Measurements from ENCODE around the gene RAB30.
"Not testable (repeated sequence)": the region's sequence is repeated elsewhere in the genome, so short reads cannot be mapped to it uniquely, and the experiment has no call there.

The RAB30 gene

GRCh38 chr11:82969811-82970210 is 101.9 kb downstream of the RAB30 start:
- Histone ChIP-seq H3K4ac (ENCODE audit: low read length) (no peak overlapping the region), H3K27ac (replicated peaks; ENCODE audit: low read length) (no peak overlapping the region), H3K36me3 (replicated peaks in 1 of 2; ENCODE audit: control insufficient read depth in 2 of 2, insufficient read depth in 2 of 2, low read length in 2 of 2) (no peaks in the 10 kb centered on the region), H2BK5ac (ENCODE audit: low read length) (no peak overlapping the region), H2BK12ac (ENCODE audit: low read length) (no peak overlapping the region), H3K9ac (ENCODE audit: low read depth, low read length, poor library complexity) (no peak overlapping the region), H2BK120ac (ENCODE audit: low read depth, low read length) (no peak overlapping the region), H3K23ac (ENCODE audit: low read depth, low read length, poor library complexity) (no peak overlapping the region), H4K91ac (ENCODE audit: low read depth, low read length, poor library complexity) (no peak overlapping the region), H3K4me2 (ENCODE audit: insufficient read depth, low read length, poor library complexity, severe bottlenecking) (no peak overlapping the region), H3K9me3 (replicated peaks in 1 of 2; ENCODE audit: control insufficient read depth in 2 of 2, insufficient read depth in 1 of 2, low read depth in 1 of 2, low read length in 2 of 2) (peaks cover 0 to 2% of the 10 kb centered on the region in 2 donors), H4K8ac (ENCODE audit: low read depth, low read length) (no peak overlapping the region), H3K4me3 (ENCODE audit: low read length in 2 of 2) (no peak overlapping the region), H2AK5ac (ENCODE audit: low read depth, low read length) (no peak overlapping the region), H2BK15ac (ENCODE audit: low read length) (no peak overlapping the region), H3K18ac (ENCODE audit: low read length) (no peak overlapping the region), H3K14ac (ENCODE audit: low read length) (no peak overlapping the region), H3K79me1 (ENCODE audit: low read depth, low read length) (no peaks in the 10 kb centered on the region), H2AFZ (ENCODE audit: low read length) (no peak overlapping the region), H3K4me1 (ENCODE audit: control insufficient read depth in 2 of 2, insufficient read depth in 1 of 2, low read depth in 1 of 2, low read length in 2 of 2) (no peaks in the 10 kb centered on the region), H3K27me3 (ENCODE audit: control insufficient read depth in 3 of 3, insufficient read depth in 3 of 3, low read depth in 1 of 3, low read length in 3 of 3) (no peaks in the 10 kb centered on the region)
- no CpG with 5 or more reads among the region's 4 CpGs for WGBS, 2 donors (ENCODE audit: extremely low coverage in 2 of 2, insufficient read length in 2 of 2, insufficient replicate concordance in 1 of 2)
- no peak for DNase-seq (ENCODE audit: low spot score)

- no peak overlapping the region for H4K8ac ChIP-seq (ENCODE audit: low read depth, low read length)
- WGBS, 2 donors (ENCODE audit: extremely low coverage in 2 of 2, insufficient read length in 2 of 2, insufficient replicate concordance in 1 of 2): no CpG with 5 or more reads among the region's 4 CpGs
Measured at GRCh38 chr11:82967381-82967780, 104.3 kb downstream of the RAB30 start.

DNA sequence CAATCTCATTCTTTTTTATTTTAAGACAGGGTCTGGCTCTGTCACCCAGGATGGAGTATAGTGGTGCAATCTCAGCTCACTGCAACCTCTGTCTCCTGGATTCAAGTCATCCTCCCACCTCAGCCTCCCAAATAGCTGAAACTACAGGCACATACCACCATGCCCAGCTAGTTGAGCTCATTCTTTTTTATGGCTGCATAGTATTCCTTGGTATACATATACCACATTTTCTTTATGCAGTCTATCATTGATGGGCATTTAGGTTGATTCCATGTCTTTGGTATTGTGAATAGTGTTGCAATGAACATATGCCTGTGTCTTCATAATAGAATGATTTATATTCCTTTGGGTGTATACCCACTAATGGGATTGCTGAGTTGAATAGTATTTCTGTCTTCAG is 109.7 kb downstream of the RAB30 start:
- not testable (repeated sequence) for H4K91ac ChIP-seq (ENCODE audit: low read depth, low read length, poor library complexity); H3K4me3 ChIP-seq (ENCODE audit: low read length in 2 of 2); H4K8ac ChIP-seq (ENCODE audit: low read depth, low read length); H2BK12ac ChIP-seq (ENCODE audit: low read length); H2AFZ ChIP-seq (ENCODE audit: low read length); H3K27ac ChIP-seq (replicated peaks; ENCODE audit: low read length); H3K36me3 ChIP-seq (replicated peaks in 1 of 2; ENCODE audit: control insufficient read depth in 2 of 2, insufficient read depth in 2 of 2, low read length in 2 of 2); H2AK5ac ChIP-seq (ENCODE audit: low read depth, low read length); H2BK5ac ChIP-seq (ENCODE audit: low read length); H2BK15ac ChIP-seq (ENCODE audit: low read length); H3K18ac ChIP-seq (ENCODE audit: low read length); H3K9me3 ChIP-seq (replicated peaks in 1 of 2; ENCODE audit: control insufficient read depth in 2 of 2, insufficient read depth in 1 of 2, low read depth in 1 of 2, low read length in 2 of 2); H3K23ac ChIP-seq (ENCODE audit: low read depth, low read length, poor library complexity); DNase-seq (ENCODE audit: low spot score); H3K4me1 ChIP-seq (ENCODE audit: control insufficient read depth in 2 of 2, insufficient read depth in 1 of 2, low read depth in 1 of 2, low read length in 2 of 2); H3K9ac ChIP-seq (ENCODE audit: low read depth, low read length, poor library complexity); H2BK120ac ChIP-seq (ENCODE audit: low read depth, low read length); H3K27me3 ChIP-seq (ENCODE audit: control insufficient read depth in 3 of 3, insufficient read depth in 3 of 3, low read depth in 1 of 3, low read length in 3 of 3); H3K4ac ChIP-seq (ENCODE audit: low read length); H3K14ac ChIP-seq (ENCODE audit: low read length); H3K79me1 ChIP-seq (ENCODE audit: low read depth, low read length); H3K4me2 ChIP-seq (ENCODE audit: insufficient read depth, low read length, poor library complexity, severe bottlenecking)

More at GRCh38 chr11:82967381-82967780, 104.3 kb downstream of the RAB30 start:
- H2AFZ ChIP-seq (ENCODE audit: low read length): no peak overlapping the region
- no peak overlapping the region for H3K14ac ChIP-seq (ENCODE audit: low read length)
- H3K18ac ChIP-seq (ENCODE audit: low read length): no peak overlapping the region
- no peak overlapping the region for H4K91ac ChIP-seq (ENCODE audit: low read depth, low read length, poor library complexity)
- no peaks in the 10 kb centered on the region for H3K27me3 ChIP-seq (ENCODE audit: control insufficient read depth in 3 of 3, insufficient read depth in 3 of 3, low read depth in 1 of 3, low read length in 3 of 3)
- H2BK15ac ChIP-seq (ENCODE audit: low read length): no peak overlapping the region
- H3K4me1 ChIP-seq (ENCODE audit: control insufficient read depth in 2 of 2, insufficient read depth in 1 of 2, low read depth in 1 of 2, low read length in 2 of 2): no peaks in the 10 kb centered on the region
- H2AK5ac ChIP-seq (ENCODE audit: low read depth, low read length): no peak overlapping the region
- no peaks in the 10 kb centered on the region for H3K79me1 ChIP-seq (ENCODE audit: low read depth, low read length)
- no peak overlapping the region for H2BK120ac ChIP-seq (ENCODE audit: low read depth, low read length)
- no peak for DNase-seq (ENCODE audit: low spot score)
- H2BK12ac ChIP-seq (ENCODE audit: low read length): no peak overlapping the region
- no peak overlapping the region for H3K23ac ChIP-seq (ENCODE audit: low read depth, low read length, poor library complexity)
- H3K4me3 ChIP-seq (ENCODE audit: low read length in 2 of 2): no peak overlapping the region
- H3K4me2 ChIP-seq (ENCODE audit: insufficient read depth, low read length, poor library complexity, severe bottlenecking): no peak overlapping the region
- peaks cover 0 to 2% of the 10 kb centered on the region in 2 donors for H3K9me3 ChIP-seq (replicated peaks in 1 of 2; ENCODE audit: control insufficient read depth in 2 of 2, insufficient read depth in 1 of 2, low read depth in 1 of 2, low read length in 2 of 2)
- H2BK5ac ChIP-seq (ENCODE audit: low read length): no peak overlapping the region
- H3K9ac ChIP-seq (ENCODE audit: low read depth, low read length, poor library complexity): no peak overlapping the region
- no peak overlapping the region for H3K27ac ChIP-seq (replicated peaks; ENCODE audit: low read length)
- H3K36me3 ChIP-seq (replicated peaks in 1 of 2; ENCODE audit: control insufficient read depth in 2 of 2, insufficient read depth in 2 of 2, low read length in 2 of 2): no peaks in the 10 kb centered on the region
- H3K4ac ChIP-seq (ENCODE audit: low read length): no peak overlapping the region

DNA sequence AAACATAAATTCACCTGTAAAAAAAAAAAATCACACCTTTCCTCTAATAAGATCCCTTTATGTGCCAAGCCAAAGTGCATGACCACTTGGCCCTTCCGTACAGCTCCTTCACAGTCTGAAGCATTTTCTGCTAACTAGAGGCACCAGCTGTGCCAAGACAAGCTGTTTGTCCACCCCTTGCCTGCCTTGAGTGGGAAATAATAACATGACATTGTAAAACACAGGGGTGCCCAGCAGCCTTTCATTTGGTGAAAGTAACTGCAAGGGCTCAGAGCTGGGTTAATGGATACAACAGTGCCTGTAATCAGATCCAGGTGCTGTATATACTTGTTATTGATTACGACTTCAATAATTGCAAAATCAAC is 110.9 kb downstream of the RAB30 start:
- H2BK5ac ChIP-seq (ENCODE audit: low read length): no peak overlapping the region
- DNase-seq (ENCODE audit: low spot score): no peak
- no peak overlapping the region for H2BK120ac ChIP-seq (ENCODE audit: low read depth, low read length)
- no peak overlapping the region for H3K4me3 ChIP-seq (ENCODE audit: low read length in 2 of 2)
- H3K36me3 ChIP-seq (replicated peaks in 1 of 2; ENCODE audit: control insufficient read depth in 2 of 2, insufficient read depth in 2 of 2, low read length in 2 of 2): no peaks in the 10 kb centered on the region
- H2AK5ac ChIP-seq (ENCODE audit: low read depth, low read length): no peak overlapping the region
- no peak overlapping the region for H4K8ac ChIP-seq (ENCODE audit: low read depth, low read length)
- no peak overlapping the region for H3K18ac ChIP-seq (ENCODE audit: low read length)
- peaks cover 0 to 2% of the 10 kb centered on the region in 2 donors for H3K9me3 ChIP-seq (replicated peaks in 1 of 2; ENCODE audit: control insufficient read depth in 2 of 2, insufficient read depth in 1 of 2, low read depth in 1 of 2, low read length in 2 of 2)
- no peaks in the 10 kb centered on the region for H3K27me3 ChIP-seq (ENCODE audit: control insufficient read depth in 3 of 3, insufficient read depth in 3 of 3, low read depth in 1 of 3, low read length in 3 of 3)
- H3K4me2 ChIP-seq (ENCODE audit: insufficient read depth, low read length, poor library complexity, severe bottlenecking): no peak overlapping the region
- H4K91ac ChIP-seq (ENCODE audit: low read depth, low read length, poor library complexity): no peak overlapping the region
- no peak overlapping the region for H2AFZ ChIP-seq (ENCODE audit: low read length)
- no peak overlapping the region for H2BK15ac ChIP-seq (ENCODE audit: low read length)
- no CpG with 5 or more reads among the region's 2 CpGs for WGBS, 2 donors (ENCODE audit: extremely low coverage in 2 of 2, insufficient read length in 2 of 2, insufficient replicate concordance in 1 of 2)
- no peak overlapping the region for H2BK12ac ChIP-seq (ENCODE audit: low read length)
- no peak overlapping the region for H3K4ac ChIP-seq (ENCODE audit: low read length)
- no peak overlapping the region for H3K14ac ChIP-seq (ENCODE audit: low read length)
- H3K23ac ChIP-seq (ENCODE audit: low read depth, low read length, poor library complexity): no peak overlapping the region
- peaks cover 6 to 7% of the 10 kb centered on the region in 2 donors for H3K4me1 ChIP-seq (ENCODE audit: control insufficient read depth in 2 of 2, insufficient read depth in 1 of 2, low read depth in 1 of 2, low read length in 2 of 2)
- H3K27ac ChIP-seq (replicated peaks; ENCODE audit: low read length): no peak overlapping the region
- H3K79me1 ChIP-seq (ENCODE audit: low read depth, low read length): no peaks in the 10 kb centered on the region
- H3K9ac ChIP-seq (ENCODE audit: low read depth, low read length, poor library complexity): no peak overlapping the region
